NT2/D1 (cell line): ENCODE results near the gene MAP2K3.

ENCODE experiments used
- DNase-seq: peaks from one replicate; pipeline ENCODE4 v3.0.0-alpha.2; 2011; ENCODE audit warnings: low read depth, low spot score
- H3K27me3 ChIP-seq: 2 replicates; pipeline ENCODE4 v1.6.0; 2011; ENCODE audit warnings: mild to moderate bottlenecking; ENCODE audit not compliant: insufficient read length, insufficient read depth
- H3K36me3 ChIP-seq: 2 replicates; pipeline ENCODE4 v1.6.1; 2011; ENCODE audit warnings: mild to moderate bottlenecking, low read length, mixed read lengths; ENCODE audit not compliant: insufficient read depth, insufficient read length
- H3K4me1 ChIP-seq: 2 replicates; pipeline ENCODE4 v1.5.1; 2011; ENCODE audit not compliant: insufficient read depth, insufficient read length
- H3K4me3 ChIP-seq: 2 replicates; pipeline ENCODE4 v1.5.1; 2011; ENCODE audit warnings: low read depth; ENCODE audit not compliant: insufficient read length
- H3K9ac ChIP-seq: 2 replicates; pipeline ENCODE4 v1.6.0; 2011; ENCODE audit warnings: low read depth; ENCODE audit not compliant: insufficient read length
- H3K9me3 ChIP-seq: 2 replicates; pipeline ENCODE4 v1.5.1; 2011; ENCODE audit warnings: mild to moderate bottlenecking, low read length; ENCODE audit not compliant: insufficient read depth
- SUZ12 ChIP-seq: IDR thresholded peaks from 2 replicates; pipeline ENCODE4 v1.6.1; 2011; ENCODE audit not compliant: insufficient read length, insufficient read depth; ENCODE audit errors: extremely low read depth
- YY1 ChIP-seq: IDR thresholded peaks from 2 replicates; pipeline ENCODE4 v1.6.1; 2011; ENCODE audit not compliant: insufficient read length, insufficient read depth
- ZNF274 ChIP-seq: IDR thresholded peaks from 2 replicates; pipeline ENCODE4 v1.6.1; 2011; ENCODE audit warnings: mild to moderate bottlenecking, low read depth, low read length

Gene MAP2K3

GRCh38 chr17:21272881-21273792 is 11.4 kb upstream of the MAP2K3 start:
- TF ChIP-seq ZNF274 (no peak), YY1 (no peak), SUZ12 (no peak)
- no peak for DNase-seq
- H3K9ac ChIP-seq: no peak overlapping the region

DNA sequence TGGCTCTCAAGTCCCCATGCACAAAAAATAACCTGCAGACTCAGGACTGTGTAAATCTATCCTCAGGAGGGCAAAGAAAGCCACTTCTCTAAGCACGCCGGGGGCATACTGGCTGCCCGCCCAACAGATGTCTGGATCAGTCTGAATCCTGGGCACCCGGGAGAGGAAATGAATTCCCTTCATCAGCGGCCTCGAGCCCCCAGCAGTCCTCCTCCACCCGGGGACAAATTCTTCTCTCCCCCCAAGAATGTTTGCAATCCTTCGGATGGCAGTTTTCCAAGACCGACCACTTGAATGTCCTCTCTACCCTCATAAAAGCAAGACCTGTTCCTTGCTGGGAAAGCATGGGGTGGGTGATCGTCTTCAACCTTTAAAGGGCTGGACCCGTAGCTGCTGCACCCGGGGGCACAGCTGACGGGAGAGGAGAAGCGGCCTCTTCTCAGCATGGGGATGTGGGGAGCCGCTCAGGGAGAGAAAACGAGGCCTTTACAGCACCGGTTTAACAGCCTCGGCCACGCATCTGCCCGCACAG is 9.4 kb upstream of the MAP2K3 start:
- H3K4me1 ChIP-seq: peaks cover 3% of the 10 kb centered on the region
- H3K9me3 ChIP-seq: no peaks in the 10 kb centered on the region
- peak overlapping the region; percentile 85 for H3K9ac ChIP-seq
- DNase-seq: no peak
- peaks cover 38% of the 10 kb centered on the region for H3K27me3 ChIP-seq
- no peaks in the 10 kb centered on the region for H3K36me3 ChIP-seq
- H3K4me3 ChIP-seq: peak overlapping the region; percentile 58
- TF ChIP-seq SUZ12 (no peak), ZNF274 (no peak), YY1 (no peak)

More at GRCh38 chr17:21272881-21273792, 11.4 kb upstream of the MAP2K3 start:
- H3K9me3 ChIP-seq: no peaks in the 10 kb centered on the region
- H3K4me1 ChIP-seq: peaks cover 3% of the 10 kb centered on the region
- H3K36me3 ChIP-seq: no peaks in the 10 kb centered on the region
- H3K4me3 ChIP-seq: no peak overlapping the region
- H3K27me3 ChIP-seq: peaks cover 31% of the 10 kb centered on the region

DNA sequence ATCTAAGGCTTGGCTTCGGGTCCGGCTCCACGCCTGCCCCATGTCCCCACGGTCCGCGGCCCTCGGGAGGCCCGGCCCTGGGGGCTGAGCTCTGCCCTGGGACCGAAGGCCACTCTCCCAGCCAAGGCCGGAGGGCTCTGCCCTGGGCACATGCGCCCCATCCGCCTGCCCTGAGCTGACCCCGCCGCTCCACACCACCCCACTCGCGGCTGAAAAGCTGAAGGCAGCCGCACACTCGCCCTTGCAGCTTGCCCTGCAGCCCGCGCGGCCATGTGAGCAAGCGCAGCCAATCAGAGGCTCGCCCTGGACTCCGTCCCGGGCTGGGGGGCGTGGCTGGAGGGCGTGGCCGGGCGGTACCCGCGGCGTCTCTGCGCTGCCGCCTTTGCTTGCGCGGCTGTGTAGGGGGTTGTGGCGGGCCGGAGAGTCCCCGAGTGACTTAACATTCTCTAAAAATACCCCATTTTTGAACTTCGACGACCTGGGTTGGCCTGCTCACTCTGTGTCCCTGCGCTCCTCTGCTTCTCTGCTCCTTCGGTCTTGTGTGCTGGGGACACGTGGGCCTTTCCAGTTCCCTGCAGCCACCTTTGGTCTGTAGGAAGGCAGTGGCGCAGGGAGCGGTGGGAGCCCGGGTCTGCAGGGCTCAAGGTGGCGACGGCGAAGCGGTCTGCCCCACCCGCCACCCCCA is 8.8 kb upstream of the MAP2K3 start:
- Histone ChIP-seq H3K9me3 (no peaks in the 10 kb centered on the region), H3K27me3 (peaks cover 38% of the 10 kb centered on the region), H3K9ac (peak overlapping the region; percentile 85), H3K4me1 (peaks cover 3% of the 10 kb centered on the region), H3K4me3 (peak overlapping the region; percentile 58), H3K36me3 (no peaks in the 10 kb centered on the region)
- TF ChIP-seq ZNF274 (no peak), SUZ12 (no peak), YY1 (no peak)
- DNase-seq: peak; percentile 59

DNA sequence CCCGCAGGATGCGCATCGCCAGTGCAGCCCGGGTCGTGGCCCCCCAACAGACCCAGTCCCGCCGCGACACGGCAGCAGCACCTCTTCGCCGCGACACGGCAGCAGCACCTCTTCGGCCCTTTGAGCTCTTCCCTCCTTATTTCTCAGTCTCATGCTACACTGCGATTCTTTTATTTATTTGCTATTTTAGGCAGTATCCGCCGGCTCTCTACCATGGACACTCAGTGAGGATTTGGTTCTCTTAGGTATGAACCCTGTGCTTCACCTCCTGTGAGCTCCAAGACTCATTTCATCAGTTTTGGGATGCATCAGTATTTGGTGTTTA is 8.3 kb upstream of the MAP2K3 start:
- Histone ChIP-seq H3K4me3 (peak overlapping the region; percentile 26), H3K9ac (no peak overlapping the region), H3K27me3 (peaks cover 38% of the 10 kb centered on the region), H3K9me3 (no peaks in the 10 kb centered on the region), H3K36me3 (no peaks in the 10 kb centered on the region), H3K4me1 (peaks cover 3% of the 10 kb centered on the region)
- TF ChIP-seq ZNF274 (no peak), SUZ12 (no peak), YY1 (no peak)
- DNase-seq: no peak

DNA sequence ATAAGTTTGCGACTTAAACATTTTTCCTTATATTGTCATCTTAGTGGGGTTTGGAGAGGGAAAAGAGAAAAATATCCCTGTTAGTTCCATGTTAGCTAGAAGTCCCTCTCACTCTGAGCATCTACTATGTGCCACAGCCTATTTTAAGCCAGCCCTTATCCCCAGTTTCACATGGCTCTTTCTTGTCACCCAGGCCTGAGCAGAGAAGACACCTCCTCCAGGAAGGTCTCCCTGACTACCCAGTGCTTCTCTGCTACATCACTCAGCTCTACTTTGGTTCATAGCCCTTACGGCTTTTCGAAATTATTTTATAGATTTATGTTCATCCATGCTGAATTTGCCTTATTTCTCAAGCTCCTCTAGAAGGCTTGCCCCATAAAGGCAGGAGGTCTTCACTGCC is 7.2 kb upstream of the MAP2K3 start:
- Histone ChIP-seq H3K4me1 (peaks cover 3% of the 10 kb centered on the region), H3K36me3 (no peaks in the 10 kb centered on the region), H3K9me3 (no peaks in the 10 kb centered on the region), H3K9ac (no peak overlapping the region), H3K4me3 (no peak overlapping the region), H3K27me3 (peaks cover 43% of the 10 kb centered on the region)
- TF ChIP-seq YY1 (no peak), SUZ12 (no peak), ZNF274 (no peak)
- DNase-seq: no peak

DNA sequence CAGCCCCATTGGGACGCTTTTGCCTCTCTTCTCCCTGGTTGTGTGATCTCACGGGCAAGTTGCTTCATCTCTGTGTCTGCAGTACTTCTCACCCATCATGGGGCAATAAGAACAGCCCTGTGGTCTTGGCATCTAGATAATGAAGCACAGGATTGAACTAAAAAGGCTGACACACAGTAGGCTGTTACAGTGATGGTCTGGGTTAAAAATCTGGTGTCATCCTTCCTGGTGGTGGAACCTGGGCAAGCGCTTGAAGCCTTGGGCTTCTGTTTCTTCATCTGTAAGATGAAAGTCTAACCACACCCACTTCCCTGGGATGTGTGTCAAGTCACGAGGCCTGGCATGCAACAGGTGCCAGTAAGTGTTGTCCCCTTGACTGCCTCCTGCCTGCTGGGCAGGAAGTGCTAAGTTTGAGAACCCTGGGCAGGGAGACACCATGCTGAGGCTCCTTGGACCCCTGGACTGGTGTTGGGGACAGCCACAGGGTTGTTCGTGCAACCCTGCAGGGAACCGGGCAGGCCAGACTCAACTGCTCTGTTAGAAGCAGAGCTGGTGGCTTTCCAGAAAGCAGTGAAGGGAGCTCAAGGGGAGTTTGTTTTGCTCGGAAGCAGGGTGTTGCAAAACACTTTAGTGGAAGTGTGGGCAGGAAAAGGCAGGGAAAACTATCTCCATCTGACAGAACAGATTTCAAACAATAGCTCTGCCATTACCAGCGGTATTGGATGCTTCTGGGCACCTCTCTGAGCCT is 5.9 kb upstream of the MAP2K3 start:
- H3K36me3 ChIP-seq: no peaks in the 10 kb centered on the region
- H3K4me1 ChIP-seq: peaks cover 7% of the 10 kb centered on the region
- no peak for TF ChIP-seq YY1
- TF ChIP-seq SUZ12: no peak
- no peak for TF ChIP-seq ZNF274
- no peak for DNase-seq
- H3K27me3 ChIP-seq: peaks cover 55% of the 10 kb centered on the region
- no peaks in the 10 kb centered on the region for H3K9me3 ChIP-seq
- H3K4me3 ChIP-seq: no peak overlapping the region
- H3K9ac ChIP-seq: no peak overlapping the region

DNA sequence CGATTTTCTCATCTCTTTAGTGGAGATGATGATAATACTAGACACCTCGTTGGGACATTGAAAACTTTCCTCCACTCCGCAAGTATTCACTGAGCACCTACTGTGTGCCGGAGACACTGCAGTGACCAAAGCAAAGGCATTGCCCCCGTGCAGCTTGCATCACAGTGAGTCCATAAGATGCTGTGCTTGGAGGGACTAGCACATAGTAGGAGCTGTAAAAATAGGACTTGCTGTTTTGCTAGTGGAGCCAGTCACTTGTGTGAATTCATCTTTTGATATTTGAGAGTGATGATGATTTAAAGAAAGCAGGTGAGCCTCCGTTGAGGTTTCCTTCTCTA is 5.3 kb upstream of the MAP2K3 start:
- no peak overlapping the region for H3K9ac ChIP-seq
- DNase-seq: no peak
- peaks cover 7% of the 10 kb centered on the region for H3K4me1 ChIP-seq
- no peak for TF ChIP-seq ZNF274
- no peak for TF ChIP-seq SUZ12
- TF ChIP-seq YY1: no peak
- peaks cover 58% of the 10 kb centered on the region for H3K27me3 ChIP-seq
- no peak overlapping the region for H3K4me3 ChIP-seq
- no peaks in the 10 kb centered on the region for H3K36me3 ChIP-seq
- no peaks in the 10 kb centered on the region for H3K9me3 ChIP-seq
